Measurements from ENCODE around the gene KLHL24.
A peak's percentile ranks its signal among the peaks of the same experiment; 100 is the strongest.
"Not testable (repeated sequence)": the region's sequence is repeated elsewhere in the genome, so short reads cannot be mapped to it uniquely, and the experiment has no call there.

KLHL24 gene, protein sequence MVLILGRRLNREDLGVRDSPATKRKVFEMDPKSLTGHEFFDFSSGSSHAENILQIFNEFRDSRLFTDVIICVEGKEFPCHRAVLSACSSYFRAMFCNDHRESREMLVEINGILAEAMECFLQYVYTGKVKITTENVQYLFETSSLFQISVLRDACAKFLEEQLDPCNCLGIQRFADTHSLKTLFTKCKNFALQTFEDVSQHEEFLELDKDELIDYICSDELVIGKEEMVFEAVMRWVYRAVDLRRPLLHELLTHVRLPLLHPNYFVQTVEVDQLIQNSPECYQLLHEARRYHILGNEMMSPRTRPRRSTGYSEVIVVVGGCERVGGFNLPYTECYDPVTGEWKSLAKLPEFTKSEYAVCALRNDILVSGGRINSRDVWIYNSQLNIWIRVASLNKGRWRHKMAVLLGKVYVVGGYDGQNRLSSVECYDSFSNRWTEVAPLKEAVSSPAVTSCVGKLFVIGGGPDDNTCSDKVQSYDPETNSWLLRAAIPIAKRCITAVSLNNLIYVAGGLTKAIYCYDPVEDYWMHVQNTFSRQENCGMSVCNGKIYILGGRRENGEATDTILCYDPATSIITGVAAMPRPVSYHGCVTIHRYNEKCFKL

GRCh38 chr3:183635431-183636220, at the start of gene KLHL24:
Gene KLHL24, plus strand, starts transcription at chr3:183635623. Its CDS starts 14,734 bp downstream, at chr3:183650357.
- DNase-seq (ENCODE audit: low read depth in 2 of 2) = peak; percentile 78 to 85

- DNase-seq (ENCODE audit: low read depth in 2 of 2) = no peak
Measured at GRCh38 chr3:183586477-183586876, 48.9 kb upstream of the KLHL24 start.

DNA sequence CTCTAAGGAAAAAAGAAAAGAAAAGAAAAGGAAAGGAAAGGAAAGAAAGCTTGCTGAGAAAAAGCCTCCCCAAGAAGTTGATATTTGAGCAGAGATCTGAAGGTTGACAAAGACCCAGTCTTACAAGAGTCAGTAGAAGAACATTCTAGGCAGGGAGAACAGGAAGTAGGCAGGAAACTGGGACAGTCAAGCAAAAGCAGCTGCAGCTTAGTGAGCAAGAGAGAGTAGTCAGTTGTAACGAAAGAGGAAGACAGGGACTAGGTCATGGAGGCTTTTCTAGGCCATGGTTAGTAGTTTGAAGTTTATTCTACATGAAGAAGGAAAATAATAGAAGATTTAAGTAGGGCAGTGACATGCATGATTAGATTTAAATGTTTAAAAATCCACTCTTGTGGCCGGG, 48.1 kb upstream of the KLHL24 start:
- no peak for DNase-seq (ENCODE audit: low read depth in 2 of 2)

DNA sequence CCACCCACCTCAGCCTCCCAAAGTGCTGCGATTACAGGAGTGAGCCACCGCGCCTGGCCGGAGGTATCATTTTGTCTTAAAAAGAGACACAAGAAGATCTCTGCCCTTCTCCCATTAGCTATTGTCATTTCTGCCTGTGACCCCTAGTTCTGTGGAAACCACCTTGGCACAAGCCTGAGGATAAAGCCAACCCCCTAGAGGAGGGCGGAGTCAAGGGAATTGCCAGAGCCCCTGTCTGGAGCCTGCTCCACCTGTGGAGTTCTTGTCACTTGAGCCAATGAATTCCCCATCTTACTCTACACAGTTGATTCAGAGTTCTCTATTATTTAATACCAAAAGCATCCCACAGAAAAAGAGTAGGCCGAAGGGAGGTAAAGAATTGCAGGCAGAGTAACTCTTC, 45.0 kb upstream of the KLHL24 start:
- DNase-seq (ENCODE audit: low read depth in 2 of 2) = no peak

- no peak for DNase-seq (ENCODE audit: low read depth in 2 of 2)
Measured at GRCh38 chr3:183591881-183592521, 43.4 kb upstream of the KLHL24 start.

DNA sequence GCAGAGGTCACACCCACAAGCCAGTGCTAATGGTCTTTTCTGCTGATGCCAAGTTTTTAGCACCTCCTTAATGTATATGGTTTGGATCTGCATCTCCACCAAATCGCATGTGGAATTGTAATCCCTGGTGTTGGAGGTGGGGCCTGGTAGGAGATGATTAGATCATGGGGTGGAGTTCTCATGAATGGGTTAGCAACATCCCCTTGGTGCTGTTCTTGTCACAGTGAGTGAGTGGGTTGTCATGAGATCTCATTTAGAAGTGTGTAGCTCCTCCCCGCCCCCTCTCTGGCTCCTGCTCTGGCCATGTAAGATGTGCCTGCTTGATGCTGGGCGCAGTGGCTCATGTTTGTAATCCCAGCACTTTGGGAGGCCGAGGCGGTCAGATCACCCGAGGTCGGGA, 42.6 kb upstream of the KLHL24 start:
- DNase-seq (ENCODE audit: low read depth in 2 of 2) = no peak

DNA sequence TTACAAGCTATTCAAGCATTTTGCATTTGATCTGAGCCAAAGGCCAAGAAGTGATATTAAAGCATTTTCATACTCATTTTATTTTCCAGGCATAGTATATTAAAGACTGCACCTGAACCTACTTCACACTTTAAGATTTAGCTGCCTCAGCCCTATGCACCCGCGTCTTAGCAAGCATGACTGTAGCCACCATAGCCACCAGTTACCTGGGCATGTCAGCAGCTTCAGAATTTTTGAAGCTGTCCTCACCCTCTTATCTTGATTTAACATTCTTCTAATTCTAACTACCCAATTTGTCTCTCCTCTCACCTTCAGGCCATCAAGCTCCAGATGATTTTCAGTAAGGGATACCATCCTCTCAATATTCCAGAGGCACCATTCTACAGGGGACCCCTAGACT, 40.8 kb upstream of the KLHL24 start:
- DNase-seq (ENCODE audit: low read depth in 2 of 2) = no peak

DNA sequence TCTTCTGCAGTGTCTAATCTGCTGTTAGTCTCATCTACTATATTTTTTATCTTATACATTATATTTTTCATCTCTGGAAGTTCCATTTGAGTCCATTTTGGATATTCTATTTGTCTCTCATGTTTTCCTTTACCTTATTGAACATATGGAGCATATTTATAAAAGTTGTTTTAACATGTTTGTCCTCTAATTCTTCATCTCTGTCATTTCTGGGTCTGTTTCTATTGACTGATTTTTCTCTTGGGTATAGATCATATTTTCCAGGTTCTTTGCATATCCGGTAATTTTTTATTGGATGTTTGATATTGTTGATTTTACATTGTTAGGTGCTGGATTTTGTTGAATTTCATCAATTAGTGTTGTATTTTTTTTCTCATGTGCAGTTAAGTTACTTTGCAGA, 37.5 kb upstream of the KLHL24 start:
- DNase-seq (ENCODE audit: low read depth in 2 of 2) = no peak

- DNase-seq (ENCODE audit: low read depth in 2 of 2) = not testable (repeated sequence)
Measured at GRCh38 chr3:183611326-183611725, 24.1 kb upstream of the KLHL24 start.

DNA sequence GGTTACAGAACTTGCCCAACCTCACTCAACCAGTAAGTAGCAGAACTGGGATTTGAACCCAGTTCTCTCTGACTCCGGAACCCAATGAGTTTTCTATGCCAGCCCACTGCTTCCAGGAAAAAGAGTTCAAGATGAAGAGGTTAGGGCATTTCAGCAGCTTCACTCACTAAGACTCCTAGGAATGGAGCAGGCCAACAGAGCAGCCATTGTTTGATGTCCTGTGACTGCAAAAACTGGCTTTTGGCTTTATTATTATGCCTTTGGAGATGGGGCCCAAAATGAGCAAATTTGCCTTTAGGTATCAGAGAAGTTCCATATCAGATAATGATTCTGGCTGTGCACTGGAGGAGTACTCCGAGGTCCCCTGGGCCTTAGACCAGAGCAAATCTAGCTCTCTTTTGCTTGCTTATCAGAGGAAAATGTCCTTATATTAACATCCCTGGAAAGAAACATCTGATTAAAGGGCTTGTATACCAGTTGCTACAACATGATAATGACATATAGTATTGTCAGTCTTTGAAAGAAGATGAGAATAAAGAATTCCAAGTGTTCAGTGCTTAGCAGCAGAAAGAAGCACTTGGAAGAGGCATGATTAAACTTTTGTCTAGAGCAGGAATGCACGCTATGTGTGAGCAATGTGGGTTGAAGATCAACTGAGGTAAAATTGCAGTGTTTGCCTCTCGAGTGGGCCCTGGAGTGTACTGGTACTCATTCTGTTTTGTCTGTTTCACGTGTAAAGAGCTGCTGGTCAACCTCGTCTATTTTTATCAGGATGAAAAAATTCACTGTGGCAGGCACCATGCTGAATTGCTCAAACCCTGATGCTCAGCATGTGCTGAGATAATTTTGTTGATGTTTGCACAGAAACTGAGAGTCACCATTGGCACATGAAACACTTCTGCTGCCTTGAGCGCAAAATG, 21.8 kb upstream of the KLHL24 start:
- no peak for DNase-seq (ENCODE audit: low read depth in 2 of 2)

DNA sequence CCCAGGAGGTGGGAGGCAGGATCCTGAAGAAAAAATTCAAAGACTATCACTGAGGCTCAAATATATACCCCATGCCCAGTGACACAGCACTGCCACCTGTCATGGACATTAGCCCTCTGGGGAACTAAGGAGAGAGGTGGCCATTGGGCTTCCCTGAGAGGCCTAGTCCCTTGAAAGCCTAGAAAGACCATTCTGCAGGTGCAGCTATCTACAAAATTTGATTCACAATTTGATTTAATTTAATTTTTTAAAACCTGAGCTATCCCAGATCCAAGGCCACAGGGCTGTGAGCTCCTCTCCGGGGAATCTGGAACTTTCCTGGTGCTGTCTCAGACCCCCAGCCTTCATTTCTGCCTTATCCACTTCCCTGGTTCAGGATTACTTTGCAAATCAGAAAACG, 16.9 kb upstream of the KLHL24 start:
- DNase-seq (ENCODE audit: low read depth in 2 of 2) = no peak

DNA sequence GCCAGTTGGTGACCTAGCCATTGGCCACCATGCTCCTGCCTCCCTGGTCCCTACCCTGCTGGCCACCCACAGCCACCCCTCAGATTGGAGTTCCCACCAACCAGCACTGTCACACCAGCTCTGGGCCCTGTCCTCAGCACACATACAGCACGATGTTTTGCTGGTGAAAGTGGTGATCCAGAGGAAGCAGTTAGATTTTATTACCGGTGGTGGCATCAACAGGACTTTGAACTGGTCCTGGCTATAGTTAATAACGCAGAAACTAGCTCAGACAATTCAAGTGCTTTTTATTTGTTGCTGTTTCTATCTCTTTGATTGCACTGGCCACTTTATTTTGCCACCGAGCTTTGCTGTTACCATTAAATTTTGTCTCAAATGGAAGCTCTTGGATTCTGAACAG, 16.4 kb upstream of the KLHL24 start:
- no peak for DNase-seq (ENCODE audit: low read depth in 2 of 2)

DNA sequence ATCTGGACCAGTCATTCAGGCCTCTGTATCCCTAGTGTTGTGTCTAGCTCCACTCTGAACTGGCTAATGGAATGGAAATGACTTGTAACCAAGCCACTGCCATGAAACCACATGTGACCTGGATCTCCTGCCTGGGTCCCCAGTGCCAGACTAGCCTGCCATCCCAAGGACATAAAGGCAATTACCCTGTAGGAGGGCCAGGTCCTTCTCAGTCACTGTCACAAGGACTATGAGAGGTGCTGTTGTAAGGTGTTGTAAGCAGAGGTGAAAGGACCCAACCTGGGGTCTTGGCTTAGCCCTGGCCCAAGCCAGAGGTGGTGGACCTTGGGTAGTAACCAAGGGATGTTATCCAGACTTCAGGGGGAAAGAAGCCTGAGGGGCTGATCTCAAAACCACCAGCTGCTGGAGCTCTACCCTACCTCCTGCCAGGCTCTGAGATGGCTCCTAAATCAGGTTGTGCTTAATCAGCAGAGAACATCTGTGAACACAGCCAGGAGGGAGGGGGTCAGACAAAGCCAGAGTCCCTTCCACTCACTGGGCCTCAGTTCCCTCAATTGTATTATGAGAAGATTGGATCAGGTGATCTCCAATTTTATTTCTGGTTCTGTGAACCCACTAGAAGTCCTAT, 15.7 kb upstream of the KLHL24 start:
- DNase-seq (ENCODE audit: low read depth in 2 of 2) = no peak

DNA sequence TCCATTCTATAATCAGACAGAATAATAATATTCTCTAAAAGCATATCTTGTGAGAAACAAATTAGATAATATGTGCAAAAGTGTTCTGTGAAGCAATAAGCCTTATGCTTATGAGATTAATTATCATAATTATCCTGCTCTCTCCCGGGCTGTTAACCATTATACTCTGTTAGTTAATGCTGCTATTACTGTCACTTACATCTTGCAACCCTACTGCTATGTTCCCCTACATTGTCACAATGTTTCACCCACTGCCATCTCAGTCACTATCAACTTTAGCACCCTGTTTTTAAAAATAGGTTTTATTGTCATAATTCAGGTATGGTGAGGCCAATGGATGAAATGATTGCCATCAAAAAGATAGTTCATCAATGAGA, 15.2 kb upstream of the KLHL24 start:
- no peak for DNase-seq (ENCODE audit: low read depth in 2 of 2)

- DNase-seq (ENCODE audit: low read depth in 2 of 2) = not testable (repeated sequence)
Measured at GRCh38 chr3:183622473-183622872, 12.9 kb upstream of the KLHL24 start.

DNA sequence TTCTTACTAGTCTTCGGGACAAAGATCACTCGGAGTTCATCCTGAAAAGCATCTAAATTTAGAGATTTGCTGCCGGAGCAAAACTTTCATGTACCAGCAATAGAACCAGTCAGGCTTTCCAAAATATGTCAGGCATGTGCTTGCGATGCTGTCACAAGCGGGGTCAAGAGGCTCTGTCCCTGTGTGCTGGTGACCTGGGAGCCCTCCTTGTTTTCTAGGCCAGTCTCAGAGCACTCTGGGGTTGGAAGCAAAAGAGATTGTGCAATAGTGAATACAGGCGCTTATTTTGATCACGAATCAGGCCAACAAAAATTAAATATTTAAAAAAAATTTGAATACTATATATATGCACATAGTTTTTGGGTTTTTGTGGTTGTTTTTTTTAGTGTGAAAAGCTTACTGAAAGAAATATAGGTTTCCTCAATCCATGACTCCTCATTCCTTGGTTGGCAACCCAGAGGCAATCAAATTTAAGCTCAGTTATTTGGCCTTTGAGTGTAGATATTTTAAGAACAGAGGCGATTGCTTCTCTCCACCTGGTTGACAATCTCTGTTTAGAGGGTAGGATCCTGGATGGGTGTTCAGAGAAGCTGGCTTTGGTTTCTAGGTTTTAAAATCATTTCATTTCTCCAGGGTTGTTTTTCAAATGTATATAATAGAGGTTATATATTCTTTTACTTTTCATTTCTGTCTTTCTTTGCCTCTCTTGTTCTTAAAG, 8.4 kb upstream of the KLHL24 start:
- DNase-seq (ENCODE audit: low read depth in 2 of 2) = no peak

DNA sequence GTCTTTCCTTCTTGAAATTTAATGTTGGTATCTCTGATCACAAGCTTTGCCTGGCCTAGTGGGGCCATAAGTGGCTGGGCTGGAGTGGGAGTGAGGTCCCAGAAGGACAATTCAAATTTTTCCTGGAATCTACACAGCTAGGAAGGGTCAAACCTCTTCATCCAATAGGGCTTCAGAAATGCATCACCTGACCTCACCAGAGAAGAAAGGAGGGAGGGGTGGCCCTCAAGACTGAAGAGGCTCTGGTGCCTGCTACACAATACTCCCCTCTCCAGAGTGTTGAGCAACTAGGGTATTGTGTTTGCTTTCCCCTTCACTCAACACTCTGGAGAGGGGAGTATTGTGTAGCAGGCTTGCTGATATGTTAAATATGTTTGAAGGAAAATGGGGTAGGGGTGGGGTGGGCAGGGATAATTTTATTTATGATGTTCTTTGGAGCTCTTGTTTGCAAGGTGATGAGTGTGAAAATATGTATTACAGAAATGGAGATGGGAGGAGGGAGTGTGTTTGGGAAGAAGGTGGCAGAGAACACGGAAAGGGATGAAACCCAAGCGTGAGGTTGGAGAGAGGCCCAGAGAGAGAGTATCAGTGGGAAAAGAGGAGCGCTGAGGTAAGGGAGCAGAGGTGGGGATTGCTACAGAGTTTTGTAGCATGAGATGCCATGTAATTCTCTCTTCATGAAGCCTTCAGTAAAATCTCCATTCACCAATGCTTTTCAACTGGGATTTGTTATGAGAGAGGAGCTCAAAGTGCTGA, 5.7 kb upstream of the KLHL24 start:
- DNase-seq (ENCODE audit: low read depth in 2 of 2) = no peak

- DNase-seq (ENCODE audit: low read depth in 2 of 2) = no peak
Measured at GRCh38 chr3:183631715-183632114, 3.7 kb upstream of the KLHL24 start.

GRCh38 chr3:183632725-183633124, 2.7 kb upstream of the KLHL24 start:
- not testable (repeated sequence) for DNase-seq (ENCODE audit: low read depth in 2 of 2)

Data from stimulated activated CD8-positive, alpha-beta memory T cell treated with anti-CD3 and anti-CD28 coated beads, Interleukin-15, amount 100 ng/mL, for 4 hours (primary cell).